ENCODE data around the gene MED31. TPM values are rescaled to one million over a fixed set of nuclear protein-coding genes. Genes with fewer than 3 reads are reported as not detected.
A peak's percentile ranks its signal among the peaks of the same experiment; 100 is the strongest.

Gene MED31
- polyA plus RNA-seq, 1 donor from 2014 or later: 27.3 TPM

DNA sequence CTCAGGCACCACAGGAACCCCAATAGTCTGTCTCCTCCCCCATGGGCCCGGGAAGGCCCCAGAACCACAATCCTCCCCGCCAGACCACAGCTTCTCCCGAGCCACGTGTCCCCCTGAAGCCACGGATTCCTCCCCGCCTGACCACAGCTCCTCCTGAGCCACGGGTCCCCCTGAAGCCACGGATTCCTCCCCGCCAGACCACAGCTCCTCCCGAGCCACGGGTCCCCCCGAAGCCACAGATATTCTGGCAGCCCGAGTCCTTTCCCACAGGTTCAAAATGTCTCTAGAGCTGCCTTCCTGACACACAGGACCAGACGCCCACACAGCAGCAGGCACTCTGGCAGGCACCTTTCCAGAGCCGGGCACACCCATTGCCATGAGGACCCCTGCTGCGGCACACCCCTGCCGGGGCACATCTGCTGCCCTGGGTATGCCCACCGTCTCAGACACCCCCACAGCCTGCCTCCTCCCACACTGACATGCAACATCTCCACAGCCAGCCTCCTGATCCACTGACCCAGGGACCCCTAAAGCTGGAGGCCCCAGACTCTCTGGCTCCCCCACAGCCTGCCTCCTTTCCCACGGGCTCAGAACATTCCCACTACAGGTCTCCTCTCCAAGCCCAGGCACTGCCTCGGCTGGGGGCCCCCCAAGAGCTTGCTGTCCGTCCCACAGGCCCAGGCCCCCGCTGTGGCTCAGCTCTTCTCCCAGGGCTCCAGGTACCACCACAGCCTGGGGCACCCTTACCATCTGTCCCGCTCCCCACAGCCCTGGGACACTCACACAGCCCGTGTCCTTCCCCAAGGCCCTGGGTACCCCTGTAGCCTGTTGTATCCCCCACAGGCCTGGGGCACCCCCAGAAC, 13.1 kb downstream of the MED31 start:
- Histone ChIP-seq H3K9ac (ENCODE audit: low read length) (peak overlapping the region; percentile 95), H3K79me2 (replicated peaks; ENCODE audit: insufficient read depth, low read length) (peaks cover 32% of the 10 kb centered on the region), H3K27me3 (ENCODE audit: insufficient read depth, low read depth, low read length) (no peaks in the 10 kb centered on the region), H4K20me1 (ENCODE audit: insufficient read depth) (no peaks in the 10 kb centered on the region), H3K9me2 (ENCODE audit: insufficient read depth, low read length) (no peaks in the 10 kb centered on the region), H3K4me2 (ENCODE audit: low read length) (no peak overlapping the region), H3K27ac (ENCODE audit: low read length) (no peak overlapping the region), H3K36me3 (ENCODE audit: insufficient read depth, low read length) (peaks cover 4% of the 10 kb centered on the region), H3F3A (ENCODE audit: insufficient read depth, low read length, poor library complexity, severe bottlenecking) (peaks cover 4% of the 10 kb centered on the region), H3K4me3 (ENCODE audit: low read length) (peak overlapping the region; percentile 81), H3K9me3 (ENCODE audit: low read length) (no peaks in the 10 kb centered on the region), H2AFZ (ENCODE audit: low read depth, low read length) (no peak overlapping the region)
- TF ChIP-seq, protein P1, sequence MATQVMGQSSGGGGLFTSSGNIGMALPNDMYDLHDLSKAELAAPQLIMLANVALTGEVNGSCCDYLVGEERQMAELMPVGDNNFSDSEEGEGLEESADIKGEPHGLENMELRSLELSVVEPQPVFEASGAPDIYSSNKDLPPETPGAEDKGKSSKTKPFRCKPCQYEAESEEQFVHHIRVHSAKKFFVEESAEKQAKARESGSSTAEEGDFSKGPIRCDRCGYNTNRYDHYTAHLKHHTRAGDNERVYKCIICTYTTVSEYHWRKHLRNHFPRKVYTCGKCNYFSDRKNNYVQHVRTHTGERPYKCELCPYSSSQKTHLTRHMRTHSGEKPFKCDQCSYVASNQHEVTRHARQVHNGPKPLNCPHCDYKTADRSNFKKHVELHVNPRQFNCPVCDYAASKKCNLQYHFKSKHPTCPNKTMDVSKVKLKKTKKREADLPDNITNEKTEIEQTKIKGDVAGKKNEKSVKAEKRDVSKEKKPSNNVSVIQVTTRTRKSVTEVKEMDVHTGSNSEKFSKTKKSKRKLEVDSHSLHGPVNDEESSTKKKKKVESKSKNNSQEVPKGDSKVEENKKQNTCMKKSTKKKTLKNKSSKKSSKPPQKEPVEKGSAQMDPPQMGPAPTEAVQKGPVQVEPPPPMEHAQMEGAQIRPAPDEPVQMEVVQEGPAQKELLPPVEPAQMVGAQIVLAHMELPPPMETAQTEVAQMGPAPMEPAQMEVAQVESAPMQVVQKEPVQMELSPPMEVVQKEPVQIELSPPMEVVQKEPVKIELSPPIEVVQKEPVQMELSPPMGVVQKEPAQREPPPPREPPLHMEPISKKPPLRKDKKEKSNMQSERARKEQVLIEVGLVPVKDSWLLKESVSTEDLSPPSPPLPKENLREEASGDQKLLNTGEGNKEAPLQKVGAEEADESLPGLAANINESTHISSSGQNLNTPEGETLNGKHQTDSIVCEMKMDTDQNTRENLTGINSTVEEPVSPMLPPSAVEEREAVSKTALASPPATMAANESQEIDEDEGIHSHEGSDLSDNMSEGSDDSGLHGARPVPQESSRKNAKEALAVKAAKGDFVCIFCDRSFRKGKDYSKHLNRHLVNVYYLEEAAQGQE (IDR thresholded peaks at IDR 0.05; ENCODE audit: borderline replicate concordance): no peak
- TF ChIP-seq TAF1 (IDR thresholded peaks at IDR 0.05; ENCODE audit: low read depth) (no peak), SMC3 (conservative IDR thresholded peaks at IDR 0.05; ENCODE audit: poor library complexity) (no peak), EP300 (conservative IDR thresholded peaks at IDR 0.05; ENCODE audit: poor library complexity, severe bottlenecking) (no peak), EZH2 (IDR thresholded peaks at IDR 0.05; ENCODE audit: borderline replicate concordance, insufficient read depth, low read length, poor library complexity, severe bottlenecking) (no peak), POLR2AphosphoS5 (IDR thresholded peaks at IDR 0.05) (no peak)
- TF ChIP-seq, protein P2, sequence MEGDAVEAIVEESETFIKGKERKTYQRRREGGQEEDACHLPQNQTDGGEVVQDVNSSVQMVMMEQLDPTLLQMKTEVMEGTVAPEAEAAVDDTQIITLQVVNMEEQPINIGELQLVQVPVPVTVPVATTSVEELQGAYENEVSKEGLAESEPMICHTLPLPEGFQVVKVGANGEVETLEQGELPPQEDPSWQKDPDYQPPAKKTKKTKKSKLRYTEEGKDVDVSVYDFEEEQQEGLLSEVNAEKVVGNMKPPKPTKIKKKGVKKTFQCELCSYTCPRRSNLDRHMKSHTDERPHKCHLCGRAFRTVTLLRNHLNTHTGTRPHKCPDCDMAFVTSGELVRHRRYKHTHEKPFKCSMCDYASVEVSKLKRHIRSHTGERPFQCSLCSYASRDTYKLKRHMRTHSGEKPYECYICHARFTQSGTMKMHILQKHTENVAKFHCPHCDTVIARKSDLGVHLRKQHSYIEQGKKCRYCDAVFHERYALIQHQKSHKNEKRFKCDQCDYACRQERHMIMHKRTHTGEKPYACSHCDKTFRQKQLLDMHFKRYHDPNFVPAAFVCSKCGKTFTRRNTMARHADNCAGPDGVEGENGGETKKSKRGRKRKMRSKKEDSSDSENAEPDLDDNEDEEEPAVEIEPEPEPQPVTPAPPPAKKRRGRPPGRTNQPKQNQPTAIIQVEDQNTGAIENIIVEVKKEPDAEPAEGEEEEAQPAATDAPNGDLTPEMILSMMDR (IDR thresholded peaks at IDR 0.05; ENCODE audit: poor library complexity, severe bottlenecking): no peak

DNA sequence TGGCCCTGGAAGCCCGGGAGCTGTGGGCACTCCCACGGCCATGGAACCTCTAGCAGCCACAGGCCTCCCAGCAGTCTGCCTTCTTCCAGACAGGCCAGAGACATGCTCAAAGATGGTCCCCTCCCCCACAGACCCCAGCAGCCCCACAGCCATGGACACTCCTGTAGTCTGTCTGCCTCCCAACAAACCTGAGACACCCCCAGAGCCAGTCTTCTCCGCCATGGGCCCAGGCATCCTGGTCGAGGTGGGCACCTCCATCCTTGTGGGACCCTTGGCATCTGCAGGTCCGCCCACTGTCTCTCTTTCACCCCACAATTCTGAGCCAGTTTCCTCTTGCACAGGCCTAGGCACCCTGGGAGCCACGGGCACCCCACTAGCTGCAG, 14.0 kb downstream of the MED31 start:
- H3K36me3 ChIP-seq (ENCODE audit: insufficient read depth, low read length): peaks cover 13% of the 10 kb centered on the region
- H3K27me3 ChIP-seq (ENCODE audit: insufficient read depth, low read depth, low read length): no peaks in the 10 kb centered on the region
- H3F3A ChIP-seq (ENCODE audit: insufficient read depth, low read length, poor library complexity, severe bottlenecking): peaks cover 4% of the 10 kb centered on the region
- TF ChIP-seq EP300 (conservative IDR thresholded peaks at IDR 0.05; ENCODE audit: poor library complexity, severe bottlenecking) (no peak), POLR2AphosphoS5 (IDR thresholded peaks at IDR 0.05) (no peak), EZH2 (IDR thresholded peaks at IDR 0.05; ENCODE audit: borderline replicate concordance, insufficient read depth, low read length, poor library complexity, severe bottlenecking) (no peak), MXI1 (conservative IDR thresholded peaks at IDR 0.05; ENCODE audit: poor library complexity, severe bottlenecking) (no peak), SMC3 (conservative IDR thresholded peaks at IDR 0.05; ENCODE audit: poor library complexity) (no peak), TAF1 (IDR thresholded peaks at IDR 0.05; ENCODE audit: low read depth) (no peak), RAD21 (conservative IDR thresholded peaks at IDR 0.05) (no peak)
- TF ChIP-seq, protein P1 (IDR thresholded peaks at IDR 0.05; ENCODE audit: borderline replicate concordance): no peak
- TF ChIP-seq, protein P2 (IDR thresholded peaks at IDR 0.05; ENCODE audit: poor library complexity, severe bottlenecking): no peak
- H4K20me1 ChIP-seq (ENCODE audit: insufficient read depth): no peaks in the 10 kb centered on the region
- H3K9me3 ChIP-seq (ENCODE audit: low read length): no peaks in the 10 kb centered on the region
- H3K79me2 ChIP-seq (replicated peaks; ENCODE audit: insufficient read depth, low read length): peaks cover 30% of the 10 kb centered on the region
- H3K27ac ChIP-seq (ENCODE audit: low read length): no peak overlapping the region
- H3K4me3 ChIP-seq (ENCODE audit: low read length): no peak overlapping the region
- no peak overlapping the region for H2AFZ ChIP-seq (ENCODE audit: low read depth, low read length)
- H3K9me2 ChIP-seq (ENCODE audit: insufficient read depth, low read length): no peaks in the 10 kb centered on the region
- H3K9ac ChIP-seq (ENCODE audit: low read length): no peak overlapping the region
- H3K4me2 ChIP-seq (ENCODE audit: low read length): no peak overlapping the region

Data from neural cell (in vitro differentiated cells).